Skeletal muscle tissue (tissue), 4 donors: ENCODE measurements around the gene WRAP73. TPM values are rescaled to one million over a fixed set of nuclear protein-coding genes. Genes with fewer than 3 reads are reported as not detected.

Experiments
- H3K27ac ChIP-seq: one replicate; pipeline ENCODE4 v1.7.0; 2013; ENCODE audit warnings: mild to moderate bottlenecking, low read depth, low read length, inconsistent platforms
- H3K27me3 ChIP-seq, 3 donors: one replicate each; pipeline ENCODE4 v1.7.0; 2013; ENCODE audit warnings: low read length in 3 of 3; ENCODE audit not compliant: control insufficient read depth in 3 of 3, insufficient read depth in 3 of 3
- H3K36me3 ChIP-seq, 3 donors: one replicate each; pipeline ENCODE4 v1.7.0; 2013; ENCODE audit warnings: low read length in 3 of 3; ENCODE audit not compliant: control insufficient read depth in 3 of 3, insufficient read depth in 3 of 3
- H3K4me1 ChIP-seq, 3 donors: one replicate each; pipeline ENCODE4 v1.7.0; 2013; ENCODE audit warnings: low read length in 3 of 3, mild to moderate bottlenecking in 3 of 3; ENCODE audit not compliant: control insufficient read depth in 3 of 3, insufficient read depth in 3 of 3
- H3K4me3 ChIP-seq, 3 donors: one replicate each; pipeline ENCODE4 v1.7.0; 2013; ENCODE audit warnings: low read length in 3 of 3
- H3K9ac ChIP-seq, 3 donors: one replicate each; pipeline ENCODE4 v1.7.0; 2013; ENCODE audit warnings: low read length in 3 of 3, mild to moderate bottlenecking in 3 of 3, moderate library complexity in 2 of 3, low read depth in 1 of 3
- H3K9me3 ChIP-seq, 3 donors: one replicate each; pipeline ENCODE4 v1.7.0; 2013; ENCODE audit warnings: low read length in 3 of 3; ENCODE audit not compliant: control insufficient read depth in 3 of 3
- total RNA-seq: library from RNA; depleted of rRNA; stranded (reverse); fragments of >200 nt; gene quantifications from one replicate; pipeline ENCODE4 v1.2.3, GENCODE V29; 2014
- donor health status: Osteomylitis.

The WRAP73 gene
- total RNA-seq, 1 donor from 2014 or later, result 13.0 TPM

DNA sequence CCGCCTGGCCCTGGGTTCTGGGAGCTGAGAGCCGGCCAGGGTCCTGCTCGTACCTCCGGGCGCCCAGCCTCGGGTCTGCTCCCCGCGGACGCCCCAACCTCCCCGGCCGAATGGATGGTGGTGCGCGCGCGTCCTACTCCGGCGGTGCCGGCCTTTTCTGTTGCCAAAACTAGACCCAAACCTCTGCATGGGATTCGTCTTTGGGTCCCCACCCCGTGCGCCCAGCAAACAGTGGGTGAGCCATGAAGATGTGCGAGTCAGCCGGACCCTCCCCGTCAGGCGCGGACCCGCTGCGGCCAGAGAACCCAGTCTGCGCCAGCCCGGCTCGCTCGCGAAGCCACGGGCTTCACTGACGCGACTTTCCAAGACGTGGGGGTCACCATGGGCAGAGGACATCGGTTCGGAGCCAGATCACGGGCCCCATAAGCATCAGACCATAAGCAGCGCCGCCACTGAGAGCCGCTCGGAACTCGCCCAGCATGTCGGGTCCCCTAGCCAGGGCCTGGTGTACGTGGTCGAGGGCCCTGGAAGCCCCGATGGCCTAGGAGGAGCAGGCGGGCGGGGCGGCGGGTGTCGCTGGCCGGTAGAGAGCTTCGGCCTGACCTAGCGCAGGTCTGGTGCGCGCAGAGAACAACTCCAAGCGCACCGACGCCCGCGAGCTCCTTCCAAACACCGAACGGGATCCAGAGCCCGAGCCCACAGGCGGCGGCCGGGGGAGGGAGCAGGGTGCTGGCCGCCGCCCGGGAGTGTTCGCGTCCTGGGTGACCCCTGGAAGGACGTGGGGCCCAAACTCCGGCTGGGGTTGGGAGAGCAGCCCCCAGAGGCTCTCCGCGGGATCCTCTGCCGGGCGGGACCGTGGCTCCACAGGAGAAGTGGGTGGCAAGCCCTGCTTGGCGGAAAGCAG, 1.4 kb upstream of the WRAP73 start:
- Histone ChIP-seq H3K9me3 (no peaks in the 10 kb centered on the region), H3K9ac (no peak overlapping the region), H3K27me3 (peaks cover 35 to 52% (median 44%) of the 10 kb centered on the region in 3 donors), H3K4me1 (peaks cover 13 to 26% (median 13%) of the 10 kb centered on the region in 3 donors), H3K4me3 (no peak overlapping the region), H3K27ac (no peak overlapping the region), H3K36me3 (peaks cover 12 to 13% (median 12%) of the 10 kb centered on the region in 3 donors)

DNA sequence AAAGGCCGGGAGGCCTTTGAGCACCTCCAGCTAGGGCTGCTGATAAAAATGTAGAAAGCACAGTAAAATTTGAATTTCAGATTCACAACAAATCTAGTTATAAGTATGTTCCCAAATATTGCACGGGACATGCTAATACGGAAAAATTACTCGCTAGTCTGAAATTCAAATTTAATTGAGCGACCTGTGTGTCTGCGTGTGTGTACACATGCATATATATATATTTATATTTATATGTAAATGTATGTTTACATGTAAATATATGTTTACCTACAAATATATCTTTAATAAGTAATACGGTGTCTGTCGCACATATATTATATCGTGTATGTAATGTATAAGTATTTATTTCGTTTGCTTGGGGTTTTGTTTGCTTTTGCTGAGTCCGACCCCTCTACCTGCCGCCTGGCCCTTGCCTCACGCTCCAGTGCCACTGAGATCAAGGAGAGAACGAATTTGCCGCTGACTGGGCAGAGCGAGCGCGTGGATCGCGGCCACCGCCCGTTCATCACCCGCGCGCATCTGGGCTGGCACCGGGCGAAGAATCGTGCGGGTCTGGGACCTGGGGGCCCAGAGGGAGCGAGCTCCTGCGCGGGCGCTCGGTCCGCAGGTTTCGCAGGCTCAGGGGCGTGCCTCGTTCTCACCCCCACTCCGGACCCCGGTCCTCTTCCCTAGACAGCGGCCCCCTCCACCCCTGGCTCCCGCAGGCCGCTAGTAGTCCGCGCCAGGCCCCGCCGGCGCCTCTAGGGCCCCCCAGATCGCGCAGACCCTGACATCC, 534 bp upstream of the WRAP73 start:
- H3K27me3 ChIP-seq, result peaks cover 35 to 49% (median 44%) of the 10 kb centered on the region in 3 donors
- H3K4me3 ChIP-seq, result peak overlapping the region; percentile 78 to 82 (median 80)
- H3K36me3 ChIP-seq, result peaks cover 15 to 19% (median 15%) of the 10 kb centered on the region in 3 donors
- H3K9ac ChIP-seq, result no peak overlapping the region
- no peak overlapping the region for H3K27ac ChIP-seq
- H3K4me1 ChIP-seq, result peaks cover 13 to 26% (median 13%) of the 10 kb centered on the region in 3 donors
- no peaks in the 10 kb centered on the region for H3K9me3 ChIP-seq

DNA sequence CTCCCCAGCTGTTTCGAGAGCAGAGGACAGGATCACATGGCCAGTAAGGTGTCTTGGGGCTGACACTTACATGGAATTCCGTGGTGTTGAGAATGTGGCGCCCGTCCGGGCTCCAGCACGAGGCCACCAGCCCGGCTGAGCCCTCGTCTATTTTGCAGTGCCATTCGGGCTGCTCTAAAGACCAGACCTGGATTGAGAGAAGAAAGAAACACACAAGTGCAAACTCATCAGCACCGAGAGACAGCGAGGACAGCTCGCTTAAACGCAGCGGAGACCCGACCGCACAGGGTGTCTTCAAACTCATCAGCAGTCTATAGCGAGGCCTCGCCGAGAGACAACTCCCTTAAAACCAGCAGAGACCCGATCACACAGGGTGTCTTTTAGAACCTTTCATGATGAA, 3.3 kb downstream of the WRAP73 start:
- no peaks in the 10 kb centered on the region for H3K9me3 ChIP-seq
- H3K4me1 ChIP-seq, result peaks cover 11 to 17% (median 13%) of the 10 kb centered on the region in 3 donors
- H3K27me3 ChIP-seq, result peaks cover 13% of the 10 kb centered on the region in 3 donors
- H3K9ac ChIP-seq, result no peak overlapping the region
- H3K36me3 ChIP-seq, result peaks cover 24 to 31% (median 30%) of the 10 kb centered on the region in 3 donors
- no peak overlapping the region for H3K4me3 ChIP-seq
- no peak overlapping the region for H3K27ac ChIP-seq

DNA sequence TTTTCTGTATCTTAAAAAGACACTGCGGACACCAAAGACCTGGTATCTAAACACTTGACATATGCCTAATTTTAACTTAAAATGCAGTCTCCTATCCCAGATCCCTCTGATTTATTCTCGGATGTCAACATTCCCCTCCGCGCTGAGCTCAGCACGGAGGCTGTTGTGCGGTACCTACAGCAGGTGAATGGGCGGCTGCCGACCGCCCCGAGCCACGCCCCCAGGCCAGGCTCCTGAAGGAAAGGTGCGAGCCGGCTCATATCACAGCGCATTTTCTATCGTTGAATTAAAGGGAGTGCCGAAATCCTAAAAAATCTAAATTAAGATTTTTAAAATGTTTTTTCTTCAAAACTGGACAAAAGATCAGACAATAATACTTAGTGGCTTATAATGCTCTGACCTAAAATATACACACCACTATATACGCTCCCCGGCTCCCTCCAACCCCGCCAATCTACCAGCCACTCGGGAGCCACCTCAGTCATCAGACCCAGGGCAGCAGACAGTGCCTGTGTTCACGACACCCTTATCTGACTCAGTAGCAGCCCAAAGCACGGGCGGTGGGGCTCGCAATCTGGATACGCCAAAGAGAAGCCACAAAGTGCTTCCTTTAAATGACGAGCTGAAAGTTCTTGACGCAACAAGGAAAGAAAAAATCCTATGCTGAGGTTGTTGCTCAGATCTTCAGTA, 4.1 kb downstream of the WRAP73 start:
- peaks cover 24 to 36% (median 35%) of the 10 kb centered on the region in 3 donors for H3K36me3 ChIP-seq
- peaks cover 5% of the 10 kb centered on the region in 3 donors for H3K27me3 ChIP-seq
- H3K9ac ChIP-seq, result no peak overlapping the region
- no peaks in the 10 kb centered on the region for H3K9me3 ChIP-seq
- H3K27ac ChIP-seq, result no peak overlapping the region
- peaks cover 11 to 17% (median 11%) of the 10 kb centered on the region in 3 donors for H3K4me1 ChIP-seq
- no peak overlapping the region for H3K4me3 ChIP-seq

DNA sequence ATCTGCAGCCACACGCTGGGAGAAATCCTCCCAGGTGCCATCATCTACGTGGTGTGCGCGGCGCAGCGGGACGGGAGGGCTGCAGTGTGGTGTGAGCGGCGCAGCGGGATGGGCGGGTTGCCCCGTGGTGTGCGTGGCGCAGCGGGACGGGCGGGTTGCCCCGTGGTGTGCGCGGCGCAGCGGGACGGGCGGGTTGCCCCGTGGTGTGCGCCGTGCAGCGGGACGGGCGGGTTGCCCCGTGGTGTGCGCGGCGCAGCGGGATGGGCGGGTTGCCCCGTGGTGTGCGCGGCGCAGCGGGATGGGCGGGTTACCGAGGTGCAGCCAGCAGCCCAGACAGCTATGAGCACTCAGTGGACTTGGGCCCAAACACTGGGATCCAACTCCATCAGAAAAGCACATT, 4.7 kb downstream of the WRAP73 start:
- Histone ChIP-seq H3K4me3 (no peak overlapping the region), H3K9ac (no peak overlapping the region), H3K27ac (no peak overlapping the region), H3K27me3 (no peaks in the 10 kb centered on the region), H3K36me3 (peaks cover 24 to 36% (median 35%) of the 10 kb centered on the region in 3 donors), H3K4me1 (peaks cover 7 to 13% (median 7%) of the 10 kb centered on the region in 3 donors), H3K9me3 (no peaks in the 10 kb centered on the region)

DNA sequence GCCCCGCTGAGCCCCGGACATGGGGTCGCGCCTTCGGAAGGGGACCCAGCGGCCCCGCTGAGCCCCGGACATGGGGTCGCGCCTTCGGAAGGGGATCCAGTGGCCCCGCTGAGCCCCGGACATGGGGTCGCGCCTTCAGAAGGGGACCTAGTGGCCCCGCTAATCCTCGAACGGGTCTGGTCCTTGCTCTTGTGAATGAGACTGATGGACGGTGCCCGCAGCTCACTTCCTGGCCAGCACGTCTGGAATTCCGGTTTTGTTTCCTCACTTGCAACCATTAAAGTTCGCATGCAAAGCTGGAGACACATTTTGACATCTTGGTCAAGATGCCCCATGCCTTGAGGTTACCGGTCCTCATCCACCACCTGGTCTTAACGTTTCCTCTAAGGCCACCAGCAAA, 5.6 kb downstream of the WRAP73 start:
- Histone ChIP-seq H3K4me1 (peaks cover 5 to 7% (median 6%) of the 10 kb centered on the region in 3 donors), H3K27ac (no peak overlapping the region), H3K27me3 (no peaks in the 10 kb centered on the region), H3K36me3 (peaks cover 29 to 36% (median 36%) of the 10 kb centered on the region in 3 donors), H3K4me3 (no peak overlapping the region), H3K9ac (no peak overlapping the region), H3K9me3 (no peaks in the 10 kb centered on the region)

DNA sequence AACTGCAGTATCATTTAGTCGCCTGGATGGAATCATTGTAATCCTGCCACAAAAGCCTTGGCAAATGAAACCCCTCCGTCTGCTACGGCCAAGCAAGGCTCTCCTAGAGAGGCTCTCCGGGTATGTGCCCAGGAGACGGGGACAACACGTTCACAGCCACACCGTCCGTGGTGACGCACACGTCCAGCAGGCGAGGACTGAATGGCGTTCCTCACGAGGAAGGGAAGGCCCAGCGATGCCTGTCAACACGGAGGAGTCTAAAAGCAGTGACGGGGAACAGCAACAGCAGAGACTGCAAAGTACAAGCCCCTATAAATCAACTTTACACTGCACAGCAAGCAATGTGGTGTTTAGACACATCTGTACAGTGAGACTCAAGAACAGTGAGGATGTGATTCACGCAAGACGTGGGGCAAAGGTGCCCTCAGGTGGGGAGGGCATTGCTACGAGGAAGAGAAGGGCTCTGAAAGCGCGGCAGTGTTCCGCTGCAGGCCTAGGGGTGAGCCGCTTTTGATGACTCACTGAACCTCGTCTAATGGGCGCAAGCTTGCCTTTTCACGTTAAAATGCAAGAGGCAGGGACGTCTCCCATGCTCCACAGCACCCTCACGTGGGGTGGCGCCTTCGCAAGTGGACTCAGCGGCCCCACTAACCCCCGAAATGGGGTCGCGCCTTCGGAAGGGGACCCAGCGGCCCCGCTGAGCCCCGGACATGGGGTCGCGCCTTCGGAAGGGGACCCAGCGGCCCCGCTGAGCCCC, 6.8 kb downstream of the WRAP73 start:
- H3K9ac ChIP-seq, result no peak overlapping the region
- H3K4me3 ChIP-seq, result no peak overlapping the region
- no peaks in the 10 kb centered on the region for H3K9me3 ChIP-seq
- H3K36me3 ChIP-seq, result peaks cover 37 to 45% (median 44%) of the 10 kb centered on the region in 3 donors
- no peaks in the 10 kb centered on the region for H3K4me1 ChIP-seq
- H3K27me3 ChIP-seq, result no peaks in the 10 kb centered on the region
- no peak overlapping the region for H3K27ac ChIP-seq

DNA sequence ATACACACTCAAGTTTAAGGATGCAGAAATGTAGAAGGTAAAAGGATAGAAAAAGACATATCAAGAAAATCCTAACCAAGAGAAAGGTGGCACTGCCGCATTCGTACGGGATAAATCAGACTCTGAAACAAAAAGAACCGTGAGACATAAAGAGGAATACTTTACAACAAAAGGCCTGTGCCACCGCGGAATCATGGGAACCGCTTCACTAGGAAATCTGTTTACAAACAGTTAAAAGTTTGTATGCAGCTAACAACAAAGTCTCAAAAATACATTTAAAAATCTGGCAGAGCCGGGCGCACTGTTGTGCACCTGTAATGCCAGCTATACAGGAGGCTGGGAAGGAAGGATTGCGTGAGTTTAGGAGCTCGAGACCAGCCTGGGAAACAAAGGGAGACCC, 8.1 kb downstream of the WRAP73 start:
- Histone ChIP-seq H3K9me3 (no peaks in the 10 kb centered on the region), H3K9ac (no peak overlapping the region), H3K4me1 (no peaks in the 10 kb centered on the region), H3K36me3 (peaks cover 43 to 44% (median 44%) of the 10 kb centered on the region in 3 donors), H3K27me3 (no peaks in the 10 kb centered on the region), H3K4me3 (no peak overlapping the region), H3K27ac (no peak overlapping the region)
